K562 (cell line): ENCODE measurements around the gene RANGAP1.

ENCODE experiments used
- ETV5 ChIP-seq: sonication (generic); formaldehyde crosslinking; IDR thresholded peaks from 2 replicates; pipeline ENCODE4 v1.4.0; 2020; ENCODE audit warnings: low read depth, mild to moderate bottlenecking, missing genetic modification reagents
- GMEB1 ChIP-seq: fragments of 250-450 bp; sonication (Bioruptor Pico); IDR thresholded peaks from 2 replicates; pipeline ENCODE4 v1.4.0; 2020; ENCODE audit warnings: mild to moderate bottlenecking
- NFE2 ChIP-seq: IDR thresholded peaks from 2 replicates; pipeline ENCODE4 v1.6.1; 2014; ENCODE audit warnings: antibody characterized with exemption, low read depth
- TAF1 ChIP-seq: IDR thresholded peaks from 2 replicates; pipeline ENCODE4 v1.6.1; 2011; ENCODE audit warnings: mild to moderate bottlenecking, low read length, moderate library complexity; ENCODE audit not compliant: insufficient read depth, control insufficient read depth, severe bottlenecking; ENCODE audit errors: extremely low read depth
- ZBTB8A ChIP-seq: fragments of 450-650 bp; IDR thresholded peaks from 2 replicates; pipeline ENCODE4 v1.6.1; 2018; ENCODE audit warnings: mild to moderate bottlenecking, moderate library complexity; ENCODE audit not compliant: partially characterized antibody

- TF ChIP-seq GMEB1 (CRISPR knock-in tag) = no peak
- no peak for TF ChIP-seq ZBTB8A
- TF ChIP-seq TAF1 = no peak
- no peak for TF ChIP-seq ETV5 (CRISPR knock-in tag)
- TF ChIP-seq NFE2 = no peak
These were observed 28.8 kb upstream of the RANGAP1 start for GRCh38 chr22:41314821-41315220.
